ENCODE results near the gene NEDD4. TPM values are rescaled to one million over a fixed set of nuclear protein-coding genes. Genes with fewer than 3 reads are reported as not detected.
"Not testable (repeated sequence)": the region's sequence is repeated elsewhere in the genome, so short reads cannot be mapped to it uniquely, and the experiment has no call there.

The NEDD4 gene
- polyA plus RNA-seq, 3 donors = 14.7 to 17.1 (median 15.2) TPM

DNA sequence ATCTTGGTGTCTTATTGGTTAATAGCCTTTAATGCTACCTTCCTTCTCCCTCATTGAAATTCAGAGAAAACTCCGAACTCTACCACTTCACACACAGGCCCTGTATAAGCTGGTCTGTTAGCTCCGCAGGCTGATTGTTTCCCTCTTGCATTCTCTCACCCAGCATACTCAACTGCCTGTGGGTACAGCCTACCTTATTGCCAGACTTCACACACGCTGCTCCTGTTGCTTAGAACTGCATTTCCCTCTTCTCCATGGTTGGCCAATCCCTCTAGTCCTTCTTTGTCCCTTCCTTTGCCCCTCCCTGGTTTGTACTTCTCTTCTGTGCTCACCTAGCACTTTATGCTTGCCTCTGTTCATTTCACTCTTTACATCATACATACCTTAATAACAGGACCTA, 157.5 kb downstream of the NEDD4 start:
- no peak for DNase-seq (ENCODE audit: low read depth in 3 of 3, low spot score in 2 of 3)

DNA sequence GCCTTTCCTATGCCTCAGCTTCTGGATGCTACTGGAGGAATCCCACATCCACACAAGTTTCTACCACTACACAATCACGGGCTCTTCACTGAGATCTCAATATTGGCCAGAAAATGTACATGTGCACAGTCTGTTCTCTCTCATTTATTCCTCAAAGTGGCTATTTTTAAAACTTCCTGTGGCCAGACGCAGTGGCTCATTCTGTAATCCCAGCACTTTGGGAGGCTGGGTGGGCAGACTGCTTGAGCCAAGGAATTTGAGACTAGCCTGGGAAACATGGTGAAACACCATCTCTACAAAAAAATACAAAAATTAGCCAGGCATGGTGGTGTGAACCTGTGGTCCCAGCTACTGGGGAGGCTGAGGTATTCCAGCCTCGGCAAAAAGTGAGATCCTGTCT, 159.1 kb downstream of the NEDD4 start:
- DNase-seq (ENCODE audit: low read depth in 3 of 3, low spot score in 2 of 3) = no peak

DNA sequence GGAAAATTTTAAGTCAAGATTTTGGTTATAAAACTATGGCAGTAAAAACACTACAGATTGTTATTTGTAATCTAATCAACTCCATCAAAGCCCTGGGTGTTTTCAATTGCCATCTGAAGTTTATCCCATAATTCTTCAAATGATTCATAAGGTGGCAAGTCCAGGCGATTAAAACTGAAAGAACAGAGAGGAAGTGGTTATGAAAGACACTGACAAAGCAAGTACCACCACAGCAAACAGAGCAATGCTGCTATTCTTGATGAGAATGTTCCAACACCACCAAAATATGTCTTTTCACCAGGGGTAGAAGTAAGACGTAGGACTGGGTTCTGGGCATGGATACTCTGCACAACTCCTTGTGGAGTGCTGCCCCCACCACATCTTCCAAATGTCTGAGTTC, 163.6 kb downstream of the NEDD4 start:
- no peak for DNase-seq (ENCODE audit: low read depth in 3 of 3, low spot score in 2 of 3)

DNA sequence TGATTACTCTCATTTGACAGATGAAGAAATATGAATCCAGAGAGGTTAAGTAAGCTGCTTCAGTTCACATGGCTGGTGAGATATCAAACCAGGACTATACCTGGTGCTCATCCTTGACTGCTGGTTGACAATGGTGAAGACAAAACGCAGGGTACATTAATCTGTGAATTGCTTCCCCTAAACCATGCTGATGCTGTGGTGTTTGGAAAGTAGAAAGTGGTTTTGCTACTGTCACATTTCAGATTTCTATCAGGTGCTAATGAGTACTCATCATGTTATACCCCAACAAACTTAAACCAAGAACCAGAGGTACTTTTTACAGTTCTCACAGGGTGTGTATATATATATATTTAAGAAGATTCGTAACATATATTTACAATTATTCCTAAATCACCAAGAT, 165.5 kb downstream of the NEDD4 start:
- DNase-seq (ENCODE audit: low read depth in 3 of 3, low spot score in 2 of 3) = no peak

DNA sequence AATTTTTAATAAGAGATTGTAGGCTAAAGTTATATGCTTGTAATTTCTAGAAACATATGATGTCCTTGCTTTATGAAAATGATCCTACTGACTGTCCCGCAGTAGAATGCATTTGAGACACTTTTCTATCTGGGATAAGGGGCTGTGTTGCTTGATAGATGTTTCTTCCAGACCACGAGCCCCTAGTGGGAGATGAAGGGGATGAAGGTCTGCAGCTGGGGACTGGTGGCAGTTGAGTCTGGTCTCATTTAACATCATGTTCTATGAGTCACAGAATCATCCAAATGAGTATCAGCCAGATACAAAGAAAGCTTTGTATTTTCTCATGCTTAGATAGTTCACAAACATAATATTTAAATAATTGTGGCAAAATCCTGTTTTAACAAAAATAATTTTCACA, 166.2 kb downstream of the NEDD4 start:
- no peak for DNase-seq (ENCODE audit: low read depth in 3 of 3, low spot score in 2 of 3)

DNA sequence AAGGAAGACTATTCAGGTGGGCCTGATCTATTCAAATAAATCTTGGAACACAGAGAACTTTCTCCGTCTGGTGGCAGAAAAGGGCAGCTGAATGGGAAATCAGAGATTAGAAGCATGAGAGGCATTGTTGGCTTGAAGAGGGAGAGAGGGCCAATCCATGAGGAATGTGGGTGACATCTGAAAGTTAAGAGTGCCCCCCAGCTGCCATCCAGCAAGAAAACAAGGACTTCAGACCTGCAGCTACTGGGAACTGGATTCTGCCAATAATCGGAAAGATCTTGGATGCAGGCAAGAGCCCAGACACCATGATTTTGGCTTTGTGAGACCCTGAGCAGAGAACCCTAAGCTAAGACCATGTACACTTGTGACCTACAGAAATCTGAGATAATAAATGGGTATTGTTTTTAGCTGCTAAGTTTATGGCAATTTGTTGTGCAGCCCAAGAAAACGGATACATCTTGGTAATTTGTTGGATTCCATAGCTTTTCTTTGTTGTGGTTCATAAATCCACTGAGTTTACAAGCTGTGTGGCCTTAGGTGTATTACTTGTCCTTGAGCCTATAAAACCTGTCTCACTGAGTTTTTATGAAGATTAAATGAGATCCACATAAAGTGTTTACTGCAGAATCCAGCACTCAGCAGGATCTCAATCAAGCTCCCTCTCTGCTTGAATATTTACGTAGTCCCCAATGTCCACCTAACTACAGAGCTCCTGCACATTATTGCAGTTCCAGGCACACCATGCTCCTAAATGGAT, 168.4 kb downstream of the NEDD4 start:
- DNase-seq (ENCODE audit: low read depth in 3 of 3, low spot score in 2 of 3) = no peak

DNA sequence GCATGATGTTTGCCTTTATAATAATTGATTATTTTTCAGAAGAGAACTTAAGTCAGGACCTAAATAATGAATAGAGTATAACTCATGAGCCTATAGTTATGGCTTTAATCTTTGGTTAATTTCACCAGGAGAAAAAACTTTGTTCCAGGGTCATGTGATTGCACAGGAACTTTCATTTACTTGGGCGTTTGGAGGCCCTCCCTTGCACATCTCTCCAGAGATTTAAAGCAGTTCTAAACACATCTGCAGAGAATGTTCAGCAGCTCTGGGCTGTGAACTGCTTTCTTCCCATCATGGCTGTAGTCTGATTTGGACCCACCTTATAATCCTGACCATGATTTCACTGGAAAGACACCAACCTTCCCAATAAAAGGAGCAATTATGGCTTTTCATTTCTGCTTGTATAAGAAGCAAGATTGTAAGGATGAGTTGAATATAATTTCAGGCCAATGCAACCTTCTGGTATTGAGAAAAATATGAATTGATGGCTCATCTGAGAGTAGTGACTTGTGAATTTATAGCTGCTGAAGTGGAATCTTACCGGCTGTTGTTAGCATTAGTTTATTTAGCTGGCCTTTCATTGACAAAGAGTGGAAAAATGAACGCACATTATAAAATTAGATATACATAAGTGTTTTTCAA, 169.6 kb downstream of the NEDD4 start:
- DNase-seq (ENCODE audit: low read depth in 3 of 3, low spot score in 2 of 3) = no peak

DNA sequence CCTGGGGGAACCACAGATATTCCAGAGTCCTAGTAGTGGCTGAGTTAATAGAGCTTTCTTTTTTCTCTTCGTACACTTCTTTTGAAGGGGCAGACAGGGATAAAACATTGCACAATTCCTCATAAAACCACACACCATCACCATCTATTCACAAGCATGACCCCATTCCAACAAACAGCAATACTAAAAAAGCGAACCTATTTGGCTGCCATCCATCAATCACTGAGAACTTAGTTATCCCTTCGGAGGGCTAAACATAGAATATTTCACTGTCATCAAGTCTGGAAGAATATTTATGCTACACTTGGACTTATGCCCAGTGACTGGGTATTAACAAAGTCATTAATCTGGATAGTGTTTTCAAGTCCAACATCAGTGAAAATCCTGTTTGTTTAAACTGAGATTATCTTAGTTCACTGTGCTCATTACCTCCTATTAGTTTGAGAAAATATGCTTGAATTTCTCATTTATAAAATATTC, 170.2 kb downstream of the NEDD4 start:
- DNase-seq (ENCODE audit: low read depth in 3 of 3, low spot score in 2 of 3) = peak in 1 of 3 donors; percentile 50

DNA sequence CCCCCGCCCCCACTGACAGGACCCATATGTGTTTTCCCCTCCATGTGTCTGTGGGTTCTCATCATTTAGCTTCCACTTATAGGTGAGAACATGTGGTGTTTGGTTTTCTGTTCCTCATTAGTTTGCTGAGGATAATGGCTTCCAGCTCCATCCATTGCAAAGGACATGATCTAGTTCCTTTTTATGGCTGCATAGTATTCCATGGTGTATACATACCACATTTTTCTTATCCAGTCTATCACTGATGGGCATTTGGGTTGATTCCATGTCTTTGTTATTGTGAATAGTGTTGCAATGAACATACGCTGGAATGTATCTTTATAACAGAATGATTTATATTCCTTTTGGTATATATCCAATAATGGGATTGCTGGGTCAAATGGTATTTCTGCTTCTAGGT, 171.7 kb downstream of the NEDD4 start:
- not testable (repeated sequence) for DNase-seq (ENCODE audit: low read depth in 3 of 3, low spot score in 2 of 3)

DNA sequence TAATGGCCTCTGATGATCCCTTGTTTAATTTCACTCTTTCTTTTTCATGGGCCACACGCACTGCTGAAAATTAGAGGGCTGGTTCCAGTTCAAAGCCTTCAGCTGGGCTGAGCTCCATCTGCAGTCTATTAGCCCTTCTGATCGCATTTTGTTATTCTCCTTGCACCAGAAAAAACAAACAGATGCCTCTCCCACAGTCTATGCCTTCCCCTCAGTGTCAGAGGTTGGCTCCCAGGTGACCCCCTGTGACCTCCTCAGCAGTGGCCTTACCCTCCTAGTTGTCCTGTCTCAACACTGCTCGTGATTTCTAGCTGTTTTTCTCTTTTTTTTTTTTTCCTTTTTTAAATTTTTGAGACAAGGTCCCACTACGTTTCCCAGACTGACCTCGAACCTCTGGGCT, 173.4 kb downstream of the NEDD4 start:
- no peak for DNase-seq (ENCODE audit: low read depth in 3 of 3, low spot score in 2 of 3)

DNA sequence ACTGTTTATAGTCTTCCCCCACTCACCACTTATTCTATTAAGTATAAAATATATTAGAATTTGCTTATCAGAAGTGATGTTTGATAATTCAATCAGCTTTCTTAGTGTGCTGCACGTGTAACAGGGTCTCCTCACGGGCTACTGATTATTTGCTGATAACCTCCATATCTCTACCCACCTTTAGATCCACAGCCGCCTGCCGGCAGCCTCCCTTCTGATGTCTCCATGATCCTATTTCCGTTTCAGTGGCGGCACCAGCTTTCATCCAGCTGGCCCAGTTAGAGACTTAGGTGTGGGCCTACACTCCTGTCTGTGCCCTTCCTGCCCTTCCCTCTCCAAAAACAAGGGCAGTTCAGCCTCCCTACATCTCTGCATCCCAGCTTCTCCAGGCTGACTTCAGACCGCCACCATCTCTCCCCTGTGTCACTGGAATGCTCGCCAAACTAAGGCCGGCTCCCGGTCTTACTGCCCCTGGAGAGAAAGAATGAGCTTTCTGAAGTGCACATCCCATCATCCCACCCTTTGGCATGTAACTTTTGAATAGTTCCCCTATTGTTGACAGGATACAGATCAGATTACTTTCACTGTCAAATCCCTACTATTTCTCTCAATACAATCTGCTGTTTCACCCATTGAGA, 173.9 kb downstream of the NEDD4 start:
- DNase-seq (ENCODE audit: low read depth in 3 of 3, low spot score in 2 of 3) = no peak

DNA sequence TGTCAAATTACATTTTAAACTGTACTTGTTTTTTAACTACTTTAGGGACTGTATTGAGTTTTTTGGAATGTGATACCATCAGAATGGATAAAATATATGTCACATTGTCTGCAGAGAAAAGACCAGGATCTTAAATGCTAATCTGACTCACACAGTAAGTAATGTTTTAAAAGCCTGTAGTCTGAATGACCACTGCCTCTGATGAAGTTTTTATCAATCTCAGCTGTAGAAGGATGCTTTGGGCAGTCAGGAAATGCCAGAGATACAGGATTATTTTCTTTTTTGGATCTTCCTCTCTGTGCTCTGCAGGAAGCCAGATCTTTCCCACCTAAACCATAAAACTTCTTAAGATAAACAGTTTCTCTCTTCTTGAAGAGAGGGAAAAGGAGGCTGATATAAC, 177.4 kb downstream of the NEDD4 start:
- no peak for DNase-seq (ENCODE audit: low read depth in 3 of 3, low spot score in 2 of 3)

DNA sequence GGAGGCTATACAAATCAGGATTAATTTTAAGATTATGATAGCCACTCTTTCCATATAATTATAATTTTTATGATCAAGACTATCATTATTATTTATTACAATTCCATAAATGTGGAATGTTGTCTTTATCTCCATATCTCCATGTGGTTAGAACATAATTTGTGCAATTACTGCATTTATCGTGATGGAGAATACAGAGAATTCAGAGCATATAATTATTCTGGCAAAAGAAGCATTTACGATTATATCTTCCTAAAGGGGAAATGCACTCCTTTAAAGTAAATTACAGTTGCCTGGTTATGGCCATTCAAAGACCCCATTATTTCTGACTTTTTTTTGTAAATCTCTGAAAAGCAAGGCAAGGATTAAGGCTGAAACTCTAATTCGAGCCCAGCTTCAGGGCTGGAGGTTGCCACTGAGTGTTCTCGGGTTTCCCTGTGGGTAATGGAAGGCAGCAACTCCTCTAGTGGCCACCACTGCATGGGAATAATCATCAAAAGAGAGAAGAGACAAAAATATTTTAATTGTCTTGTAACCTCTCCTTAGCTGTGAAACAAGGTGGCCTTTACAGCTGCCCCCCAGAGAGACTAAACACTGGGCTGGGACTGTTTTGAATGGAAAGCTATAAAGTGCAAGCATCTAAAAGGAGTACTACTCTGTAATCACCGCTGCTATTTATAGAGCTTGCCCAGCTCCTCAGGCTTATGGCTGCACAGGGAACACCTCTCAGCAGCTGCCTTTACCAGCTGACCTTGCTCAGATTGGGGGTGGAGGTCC, 190.6 kb downstream of the NEDD4 start:
- DNase-seq (ENCODE audit: low read depth in 3 of 3, low spot score in 2 of 3) = no peak

DNA sequence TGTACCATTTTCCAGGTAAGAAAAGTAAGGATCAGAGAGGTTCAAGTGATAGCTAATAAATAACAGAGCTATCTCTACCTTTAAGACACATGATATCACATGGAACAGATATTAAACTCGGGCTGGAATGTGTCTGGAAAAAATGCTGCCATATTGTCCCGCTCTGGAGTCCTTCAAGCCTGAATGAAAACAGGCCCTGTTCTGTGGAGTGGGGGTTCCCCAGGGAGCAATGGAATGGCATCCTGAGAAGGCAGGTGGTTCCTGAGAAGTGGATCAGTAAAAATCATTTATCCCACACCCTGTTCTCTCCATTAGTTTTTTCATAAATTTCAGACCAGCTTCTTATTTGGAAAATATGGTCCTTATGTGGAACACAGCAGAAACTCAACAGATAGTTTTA, 193.2 kb downstream of the NEDD4 start:
- no peak for DNase-seq (ENCODE audit: low read depth in 3 of 3, low spot score in 2 of 3)

DNA sequence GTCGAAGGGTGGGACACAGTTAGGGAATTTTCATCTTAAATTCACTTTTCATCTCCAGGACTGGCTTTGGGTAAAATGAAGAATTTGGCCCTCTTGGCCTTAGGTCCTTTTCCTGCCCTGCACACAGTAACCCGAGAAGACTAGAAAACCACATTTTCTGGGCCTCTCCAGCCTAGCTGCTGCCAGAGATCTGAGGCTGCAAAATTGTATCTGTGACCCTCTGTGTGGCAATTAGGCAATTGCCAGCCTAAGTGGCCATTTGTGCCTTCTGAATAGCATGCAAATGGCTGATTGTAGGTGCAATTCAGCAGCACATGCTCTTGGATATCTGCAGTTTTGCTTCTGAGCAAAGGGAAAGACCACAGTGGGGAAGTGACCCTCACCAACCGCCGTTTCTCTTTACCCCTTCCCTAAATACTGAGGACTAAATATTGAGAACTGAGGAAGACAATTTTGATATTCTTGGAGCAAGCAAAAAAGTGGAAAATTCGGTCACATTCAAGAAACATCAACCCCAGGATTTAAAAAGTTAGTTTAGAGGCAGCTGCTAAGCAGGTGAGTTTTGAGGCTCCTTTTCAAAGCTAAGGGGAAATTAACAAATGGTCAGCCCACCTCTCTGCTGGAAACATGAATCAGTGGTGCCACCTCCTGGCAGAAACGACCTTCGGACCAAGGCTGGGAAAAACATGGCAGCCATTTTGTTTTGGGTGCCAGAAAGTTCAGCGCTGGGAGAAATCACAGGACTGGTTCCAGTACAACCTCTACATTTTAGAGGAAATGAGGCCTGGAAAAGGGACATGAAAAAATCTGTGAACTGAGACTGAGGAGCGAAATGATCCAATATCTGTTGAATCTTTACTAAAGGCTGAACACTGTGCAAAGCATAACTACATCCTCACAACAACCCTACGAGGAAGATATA, 193.9 kb downstream of the NEDD4 start:
- peak in 2 of 3 donors; percentile 70 to 74 for DNase-seq (ENCODE audit: low read depth in 3 of 3, low spot score in 2 of 3)

DNA sequence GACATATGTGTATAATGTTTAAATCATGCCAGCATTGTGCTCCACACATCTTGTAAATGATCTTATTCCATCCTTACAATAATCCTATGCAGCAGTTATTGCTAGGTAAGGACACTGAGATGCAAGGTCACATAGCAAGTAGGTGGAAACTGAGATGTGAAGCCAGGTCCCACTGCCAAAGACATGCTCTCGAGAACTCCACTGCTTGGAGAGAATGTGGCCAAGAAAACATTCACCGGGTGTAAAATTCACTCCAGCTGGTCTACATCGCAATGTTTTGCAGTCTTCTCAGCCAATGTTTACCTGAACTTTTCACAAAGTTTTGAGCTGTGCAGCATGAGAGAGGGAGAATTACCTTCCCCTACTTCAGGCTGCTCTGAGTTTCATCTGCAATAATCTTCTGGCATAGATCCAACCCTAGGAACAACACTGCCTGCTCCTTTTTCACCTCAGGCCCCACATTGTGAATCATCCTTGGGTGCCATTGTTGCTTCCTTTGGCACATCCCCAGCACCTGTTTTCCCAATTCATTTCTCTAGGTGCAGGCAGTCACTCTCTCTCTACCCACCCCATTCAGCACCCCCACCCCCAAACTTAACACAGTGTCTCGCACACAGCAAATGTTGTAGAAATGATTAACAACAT, 197.0 kb downstream of the NEDD4 start:
- DNase-seq (ENCODE audit: low read depth in 3 of 3, low spot score in 2 of 3) = no peak

DNA sequence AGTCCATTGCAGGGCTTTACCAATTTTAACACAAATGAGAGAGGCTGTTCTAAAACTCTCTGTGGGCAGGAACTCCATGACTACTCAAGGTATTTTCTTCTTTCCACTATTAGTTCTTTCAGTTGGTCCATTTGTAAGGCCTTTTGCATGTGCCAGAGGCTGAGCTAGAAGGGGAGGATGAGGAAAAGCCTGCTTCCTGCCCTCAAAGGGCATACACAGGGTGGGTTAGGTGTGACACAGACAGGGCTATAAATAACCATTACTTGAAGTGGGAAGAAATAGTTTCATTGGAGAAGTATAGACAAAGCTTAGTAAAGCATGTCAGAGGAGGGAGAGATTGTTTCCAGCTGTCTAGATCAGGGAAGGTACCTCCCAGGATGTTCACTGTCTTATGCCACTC, 198.4 kb downstream of the NEDD4 start:
- no peak for DNase-seq (ENCODE audit: low read depth in 3 of 3, low spot score in 2 of 3)

DNA sequence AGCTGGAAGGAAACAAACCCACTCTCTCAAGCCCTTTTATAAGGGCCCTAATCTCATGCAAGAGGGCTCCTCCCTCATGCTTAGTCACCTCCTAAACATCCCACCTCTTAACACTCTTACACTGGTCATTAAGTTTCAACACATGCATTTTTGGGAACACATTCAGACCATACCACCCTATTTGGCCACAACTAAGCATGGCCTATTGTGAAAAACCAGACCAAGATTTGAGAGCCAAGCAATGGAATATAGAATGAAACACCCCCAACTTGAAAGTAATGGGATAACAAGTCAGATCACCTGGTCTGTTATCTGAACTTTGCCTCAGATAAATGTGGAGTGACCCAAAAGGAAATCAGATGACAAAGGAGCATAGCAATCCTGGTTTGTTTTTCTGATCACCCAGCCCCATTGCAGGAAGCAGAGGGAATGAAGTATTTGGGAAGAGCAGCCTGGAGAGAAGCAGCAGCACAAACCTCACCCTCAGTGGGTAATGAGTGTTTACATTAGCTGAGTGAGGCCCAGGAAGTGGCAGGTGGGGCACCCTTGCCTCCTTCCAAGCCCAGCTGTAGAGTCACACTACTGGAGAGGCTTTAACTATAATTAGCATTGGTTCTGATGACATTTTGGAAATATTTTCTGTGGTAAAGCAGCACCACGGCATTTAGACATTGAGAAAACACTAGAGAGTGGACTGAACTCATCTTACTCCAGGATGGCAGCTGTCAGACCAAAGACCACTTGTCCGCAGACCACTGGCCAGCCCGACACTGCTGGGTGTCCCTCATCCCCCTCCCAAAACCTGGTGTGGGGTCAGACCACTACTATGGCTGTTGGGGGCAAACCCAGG, 201.6 kb downstream of the NEDD4 start:
- no peak for DNase-seq (ENCODE audit: low read depth in 3 of 3, low spot score in 2 of 3)

All from right renal cortex interstitium (tissue), 3 donors.